ENCODE measurements around the gene CCL20.

DNA sequence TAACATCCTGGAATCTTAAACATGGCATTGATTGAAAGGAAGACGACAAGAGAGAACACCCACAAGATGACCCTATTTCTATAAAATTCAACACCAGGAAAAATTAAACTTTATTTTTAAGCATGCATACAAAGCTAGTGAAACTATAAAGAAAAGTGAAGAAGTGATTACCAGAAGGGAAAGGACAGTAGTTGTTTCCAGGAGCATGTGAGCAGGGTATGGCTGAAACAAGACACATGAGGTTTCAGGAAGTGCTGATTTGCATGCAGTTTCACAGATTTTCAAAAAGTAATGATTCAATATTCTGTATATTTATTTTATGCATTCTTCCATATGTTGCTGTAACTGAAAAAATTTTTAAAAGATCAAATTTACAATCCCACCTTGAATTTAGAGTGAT lies 33.2 kb downstream of the CCL20 start:
- no peak for TF ChIP-seq CTCF (IDR thresholded peaks at IDR 0.05)
- TF ChIP-seq EP300 (IDR thresholded peaks at IDR 0.05) = no peak
- TF ChIP-seq POLR2A (IDR thresholded peaks at IDR 0.05) = no peak
- TF ChIP-seq POLR2AphosphoS5 (IDR thresholded peaks at IDR 0.05) = no peak

Measured in suprapubic skin (tissue), 4 donors.